HFF-Myc (cell line): ENCODE measurements around the gene PTPN1.

Experiments used
- DNase-seq: peaks from one replicate; pipeline ENCODE4 v3.0.0-alpha.2; 2011; ENCODE audit warnings: low read depth; ENCODE audit errors: extremely low read depth
- H3K4me3 ChIP-seq: replicated peaks from 2 replicates; pipeline ENCODE4 v1.5.1; 2011; ENCODE audit warnings: low read depth, mild to moderate bottlenecking, control low read depth, low read length
- CTCF ChIP-seq: IDR thresholded peaks from 2 replicates; pipeline ENCODE4 v1.5.1; 2012; ENCODE audit warnings: mild to moderate bottlenecking, low read depth, low read length, control low read depth; ENCODE audit errors: missing control alignments

PTPN1 gene

GRCh38 chr20:50540620-50541605 is 30.7 kb downstream of the PTPN1 start:
- H3K4me3 ChIP-seq, result no peak overlapping the region
- no peak for TF ChIP-seq CTCF
- DNase-seq, result peak; percentile 52

GRCh38 chr20:50541606-50542041 is 31.4 kb downstream of the PTPN1 start:
- H3K4me3 ChIP-seq, result no peak overlapping the region
- DNase-seq, result no peak
- TF ChIP-seq CTCF, result no peak

DNA sequence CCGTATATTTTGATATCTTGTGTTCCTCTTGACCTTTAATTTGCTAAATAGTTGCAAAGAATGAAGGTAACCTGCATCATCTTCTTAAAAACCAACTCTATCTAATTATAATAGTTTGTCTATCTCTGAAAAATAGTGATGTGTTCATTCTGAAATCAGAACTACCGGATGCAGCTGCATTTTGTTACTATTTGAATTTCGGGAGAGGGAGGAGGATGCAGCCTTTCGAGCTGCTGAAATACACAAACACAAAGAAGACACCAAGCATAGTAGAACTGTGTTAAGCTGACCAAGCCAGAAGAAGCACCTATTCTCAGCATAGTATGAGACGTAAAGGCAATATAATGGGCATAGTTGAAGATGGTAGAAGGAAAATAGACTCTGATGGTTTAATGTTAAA is 33.1 kb downstream of the PTPN1 start:
- H3K4me3 ChIP-seq, result no peak overlapping the region
- no peak for TF ChIP-seq CTCF
- DNase-seq, result no peak

DNA sequence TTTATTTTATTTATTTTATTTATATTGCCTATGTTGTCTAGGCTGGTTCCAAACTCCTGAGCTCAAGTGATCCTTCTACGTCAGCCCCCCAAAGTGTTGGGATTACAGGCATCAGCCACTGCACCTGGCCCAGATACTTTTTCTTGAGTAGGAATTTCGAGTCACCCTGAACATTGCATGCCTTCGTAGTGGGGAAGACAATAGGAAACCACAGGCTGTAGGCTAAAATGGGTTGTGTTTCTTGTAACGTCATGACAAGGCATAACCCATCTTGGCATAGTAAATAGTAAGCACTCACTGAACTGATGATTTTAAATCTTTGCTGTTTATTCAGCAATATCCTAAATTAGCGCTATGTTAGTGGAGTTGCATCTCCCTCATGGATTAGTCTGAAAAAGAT is 34.9 kb downstream of the PTPN1 start:
- H3K4me3 ChIP-seq, result no peak overlapping the region
- no peak for DNase-seq
- no peak for TF ChIP-seq CTCF

DNA sequence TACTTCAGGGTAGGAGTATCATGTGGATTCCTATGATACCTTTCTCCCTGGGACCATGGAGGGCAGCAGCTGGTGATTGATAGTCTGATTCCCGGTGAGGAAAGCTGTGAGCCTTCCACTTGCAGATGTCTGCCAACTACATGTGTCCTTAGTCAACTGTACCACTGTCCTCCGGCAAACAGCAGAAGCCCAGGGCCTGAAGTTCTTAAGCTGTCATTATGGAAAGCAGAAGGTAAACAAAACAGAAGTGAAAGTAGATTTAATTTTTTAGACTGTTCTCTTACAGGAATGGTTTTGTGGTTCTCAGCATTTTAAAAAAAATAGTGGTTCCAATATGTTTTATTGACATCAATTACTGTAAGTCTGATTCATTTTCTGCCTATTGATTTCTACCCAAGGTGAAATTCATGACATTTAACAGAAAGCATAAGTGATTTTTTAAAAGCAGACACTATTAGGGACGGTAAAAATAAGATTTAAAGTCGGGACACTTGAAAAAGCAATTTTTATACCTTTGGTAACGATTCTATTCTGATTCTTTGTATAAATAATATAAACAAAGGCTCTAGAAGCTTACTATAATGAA is 36.6 kb downstream of the PTPN1 start:
- no peak for DNase-seq
- no peak for TF ChIP-seq CTCF
- no peak overlapping the region for H3K4me3 ChIP-seq

- no peak overlapping the region for H3K4me3 ChIP-seq
- no peak for DNase-seq
- TF ChIP-seq CTCF, result no peak
These were observed 37.8 kb downstream of the PTPN1 start for GRCh38 chr20:50547964-50548363.
